Measurements from ENCODE around the gene KRTAP5-11. TPM values are rescaled to one million over a fixed set of nuclear protein-coding genes. Genes with fewer than 3 reads are reported as not detected.

KRTAP5-11 gene
- total and polyA plus RNA-seq, 5 experiments from 2014 or later, result not detected

DNA sequence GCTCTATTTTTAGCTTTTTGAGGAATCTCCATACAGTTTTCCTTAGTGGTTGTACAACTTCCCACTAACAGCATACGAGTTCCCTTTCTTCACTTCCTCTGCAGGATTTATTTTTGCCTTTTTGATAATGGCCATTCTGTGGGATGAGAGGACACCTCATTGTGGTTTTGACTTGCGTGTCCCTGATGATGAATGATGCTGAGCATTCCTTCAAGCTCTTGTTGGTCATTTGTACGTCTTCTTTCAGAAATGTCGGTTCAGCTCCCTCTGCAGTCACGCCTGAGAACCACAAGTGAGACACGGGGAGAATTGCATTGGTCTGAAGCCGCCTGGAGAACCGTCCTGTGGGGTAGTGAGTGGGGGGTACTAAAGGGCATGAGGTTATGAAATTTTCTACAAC is 19.3 kb downstream of the KRTAP5-11 start:
- ATAC-seq, result no peak
- Mint-ChIP-seq H3K36me3 (peaks cover 0 to 9% (median 0%) of the 10 kb centered on the region in 3 donors), H3K9me3 (peaks cover 0 to 11% (median 0%) of the 10 kb centered on the region in 9 donors), H3K4me3 (no peak overlapping the region), H3K4me1 (peaks cover 0 to 4% (median 2%) of the 10 kb centered on the region in 4 donors), H3K27me3 (peaks cover 38 to 70% (median 39%) of the 10 kb centered on the region in 5 donors), H3K27ac (no peak overlapping the region)
- POLR2A ChIA-PET, result no interaction called here
- peak in 1 of 10 donors; percentile 12 for DNase-seq

DNA sequence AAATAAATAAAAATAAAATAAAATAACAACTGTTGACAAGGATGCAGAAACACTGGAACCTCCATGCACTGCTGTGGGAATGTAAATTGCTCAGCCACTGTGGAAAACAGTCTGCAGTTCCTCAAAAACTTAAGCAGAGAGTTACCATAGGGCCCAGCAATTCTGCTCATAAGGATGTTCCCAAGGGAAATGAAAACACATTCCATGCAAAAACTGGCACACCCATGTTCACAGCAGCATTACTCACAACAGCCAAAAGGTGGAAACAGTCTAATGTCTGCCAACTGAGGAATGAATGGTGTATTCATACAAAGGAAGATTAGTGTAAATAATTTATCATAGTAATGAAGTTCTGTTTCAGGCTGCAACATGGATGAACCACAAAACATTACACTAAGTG is 20.6 kb downstream of the KRTAP5-11 start:
- H3K4me3 Mint-ChIP-seq, result no peak overlapping the region
- POLR2A ChIA-PET, result no interaction called here
- no peak overlapping the region for H3K27ac Mint-ChIP-seq
- peaks cover 0 to 11% (median 0%) of the 10 kb centered on the region in 9 donors for H3K9me3 Mint-ChIP-seq
- H3K27me3 Mint-ChIP-seq, result peaks cover 36 to 64% (median 40%) of the 10 kb centered on the region in 5 donors
- ATAC-seq (no peak), DNase-seq (no peak)
- peaks cover 0 to 4% (median 2%) of the 10 kb centered on the region in 4 donors for H3K4me1 Mint-ChIP-seq
- H3K36me3 Mint-ChIP-seq, result peaks cover 0 to 9% (median 0%) of the 10 kb centered on the region in 3 donors

DNA sequence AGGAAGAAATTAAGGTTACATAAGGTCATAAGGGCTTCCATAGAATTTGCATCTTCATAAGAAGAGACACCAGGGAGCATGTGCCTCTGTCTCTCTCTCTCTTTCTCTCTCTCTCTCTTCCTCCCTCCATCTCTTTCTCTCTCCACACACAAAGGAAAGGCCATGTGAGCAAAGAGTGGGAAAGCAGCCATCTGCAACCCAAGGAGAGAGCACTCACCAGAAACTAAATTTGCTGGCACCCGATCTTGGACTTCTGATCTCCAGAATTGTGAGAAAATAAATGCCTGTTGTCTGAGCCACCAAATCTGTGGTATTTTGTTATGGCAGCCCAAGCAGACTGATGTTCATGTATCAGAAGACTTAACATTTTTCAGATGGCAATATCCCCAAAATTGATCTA is 23.7 kb downstream of the KRTAP5-11 start:
- Mint-ChIP-seq H3K27ac (no peak overlapping the region), H3K27me3 (peaks cover 21 to 45% (median 28%) of the 10 kb centered on the region in 5 donors), H3K4me3 (no peak overlapping the region), H3K4me1 (peaks cover 0 to 4% (median 2%) of the 10 kb centered on the region in 4 donors), H3K9me3 (peaks cover 0 to 11% (median 0%) of the 10 kb centered on the region in 9 donors), H3K36me3 (peaks cover 0 to 9% (median 0%) of the 10 kb centered on the region in 3 donors)
- ATAC-seq, result no peak
- no peak for DNase-seq
- POLR2A ChIA-PET, result no interaction called here

DNA sequence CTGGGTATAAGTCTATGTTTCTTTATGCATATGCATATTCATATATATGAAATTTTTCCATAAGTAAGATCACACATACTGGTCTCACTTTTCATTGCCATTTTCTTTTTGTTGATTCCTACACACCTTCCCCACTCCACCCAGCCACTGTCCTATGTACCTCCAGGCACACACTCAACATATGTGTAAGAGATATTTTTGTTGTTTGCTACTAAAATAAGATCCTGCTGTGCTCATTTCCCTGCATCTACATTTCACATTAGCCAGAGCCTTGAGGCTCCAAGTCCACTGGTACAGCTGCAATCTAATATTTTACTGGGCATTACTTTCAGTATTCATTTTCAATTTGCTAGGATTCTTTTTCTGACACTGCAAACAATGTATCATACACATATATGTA is 25.4 kb downstream of the KRTAP5-11 start:
- H3K27ac Mint-ChIP-seq, result no peak overlapping the region
- no peaks in the 10 kb centered on the region for H3K4me1 Mint-ChIP-seq
- H3K4me3 Mint-ChIP-seq, result no peak overlapping the region
- peaks cover 9 to 30% (median 20%) of the 10 kb centered on the region in 5 donors for H3K27me3 Mint-ChIP-seq
- peaks cover 0 to 11% (median 0%) of the 10 kb centered on the region in 9 donors for H3K9me3 Mint-ChIP-seq
- peaks cover 0 to 9% (median 0%) of the 10 kb centered on the region in 3 donors for H3K36me3 Mint-ChIP-seq
- POLR2A ChIA-PET, result no interaction called here
- ATAC-seq (no peak), DNase-seq (no peak)

DNA sequence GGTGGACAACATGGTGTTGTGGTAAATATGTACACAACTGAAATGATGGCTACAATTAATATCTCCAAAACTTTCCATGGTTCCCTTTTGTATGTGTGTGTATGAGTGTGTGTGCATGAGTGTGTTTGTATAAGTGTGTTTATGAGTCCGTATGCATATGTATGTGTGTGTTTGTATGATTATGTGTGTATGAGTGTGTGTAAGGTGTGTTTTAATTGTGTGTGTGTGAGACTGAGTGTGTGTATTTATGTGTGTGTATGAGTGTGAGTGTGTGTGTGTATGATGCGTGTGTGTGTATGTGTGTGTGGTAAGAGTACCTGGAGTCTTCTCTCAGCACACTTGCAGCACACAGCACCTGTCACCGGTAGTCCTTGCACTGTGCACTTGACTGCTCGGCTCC is 26.7 kb downstream of the KRTAP5-11 start:
- H3K4me3 Mint-ChIP-seq, result no peak overlapping the region
- no peak for DNase-seq
- H3K4me1 Mint-ChIP-seq, result no peaks in the 10 kb centered on the region
- peaks cover 0 to 7% (median 0%) of the 10 kb centered on the region in 9 donors for H3K9me3 Mint-ChIP-seq
- peaks cover 9 to 23% (median 13%) of the 10 kb centered on the region in 5 donors for H3K27me3 Mint-ChIP-seq
- peaks cover 0 to 3% (median 0%) of the 10 kb centered on the region in 3 donors for H3K36me3 Mint-ChIP-seq
- no peak for ATAC-seq
- no peak overlapping the region for H3K27ac Mint-ChIP-seq
- POLR2A ChIA-PET, result no interaction called here

DNA sequence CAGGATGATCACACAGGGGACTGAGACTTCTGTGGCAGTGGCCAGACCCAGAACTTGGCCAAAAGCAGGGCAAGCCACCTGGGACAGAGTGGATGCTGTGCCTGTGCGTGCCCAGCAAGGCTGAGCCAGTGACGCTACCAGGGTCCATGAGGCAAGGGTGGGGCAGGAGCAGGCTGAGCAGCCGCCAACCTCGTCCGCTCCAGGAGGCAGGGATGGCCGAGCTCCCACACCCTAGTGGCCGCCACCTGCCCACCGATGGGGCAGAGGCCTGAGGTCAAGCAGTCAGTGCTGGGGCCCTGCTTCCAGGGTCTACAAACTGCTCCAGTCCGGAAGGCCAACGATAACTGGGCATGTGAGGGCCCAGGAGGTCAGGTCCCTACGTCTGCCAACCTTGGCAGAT is 27.2 kb downstream of the KRTAP5-11 start:
- Mint-ChIP-seq H3K27ac (no peak overlapping the region), H3K4me3 (no peak overlapping the region), H3K36me3 (no peaks in the 10 kb centered on the region), H3K4me1 (no peaks in the 10 kb centered on the region), H3K9me3 (peaks cover 0 to 2% (median 0%) of the 10 kb centered on the region in 9 donors), H3K27me3 (peaks cover 9 to 21% (median 11%) of the 10 kb centered on the region in 5 donors)
- ATAC-seq, result no peak
- DNase-seq, result no peak
- POLR2A ChIA-PET, result no interaction called here

DNA sequence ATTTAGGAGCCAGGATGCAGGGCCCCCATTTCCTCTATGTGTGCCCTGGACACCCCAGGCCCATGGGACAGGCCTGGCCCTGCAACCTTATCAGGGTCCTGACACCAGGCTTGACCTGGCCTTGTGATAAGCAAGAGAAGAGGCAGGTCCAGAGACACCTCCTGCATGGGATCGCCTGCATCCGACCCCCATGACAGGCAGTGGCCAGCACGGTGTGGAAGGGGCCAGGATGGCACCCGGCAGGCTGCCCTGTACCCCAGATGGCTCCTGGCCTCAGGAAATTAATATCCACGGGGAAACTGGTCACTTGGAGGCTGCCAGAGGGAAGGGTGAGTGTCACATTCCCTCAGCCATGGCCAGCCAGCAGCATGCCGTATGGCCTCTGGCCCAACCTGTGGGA is 27.7 kb downstream of the KRTAP5-11 start:
- ATAC-seq (no peak), DNase-seq (no peak)
- Mint-ChIP-seq H3K4me3 (no peak overlapping the region), H3K27me3 (peaks cover 9 to 20% (median 11%) of the 10 kb centered on the region in 5 donors), H3K4me1 (no peaks in the 10 kb centered on the region), H3K9me3 (no peaks in the 10 kb centered on the region), H3K36me3 (no peaks in the 10 kb centered on the region), H3K27ac (no peak overlapping the region)
- POLR2A ChIA-PET, result no interaction called here

DNA sequence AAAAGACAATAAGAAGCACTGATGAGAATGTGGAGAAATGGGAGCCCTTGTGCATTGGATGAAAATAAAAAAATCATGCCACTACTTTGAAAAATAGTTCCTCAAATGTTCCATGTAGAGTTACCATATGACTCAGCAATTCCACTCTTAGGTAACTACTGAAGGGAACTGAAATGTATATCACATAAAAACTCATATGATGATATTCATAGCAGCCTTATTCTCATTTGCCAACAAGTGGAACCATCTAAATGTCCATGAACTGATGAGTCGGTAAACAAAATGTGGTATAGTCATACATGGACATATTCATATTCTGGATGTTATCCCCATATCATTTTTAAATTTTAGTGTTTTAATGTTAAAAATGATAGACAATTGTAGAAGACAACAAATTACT is 31.0 kb downstream of the KRTAP5-11 start:
- POLR2A ChIA-PET, result no interaction called here

DNA sequence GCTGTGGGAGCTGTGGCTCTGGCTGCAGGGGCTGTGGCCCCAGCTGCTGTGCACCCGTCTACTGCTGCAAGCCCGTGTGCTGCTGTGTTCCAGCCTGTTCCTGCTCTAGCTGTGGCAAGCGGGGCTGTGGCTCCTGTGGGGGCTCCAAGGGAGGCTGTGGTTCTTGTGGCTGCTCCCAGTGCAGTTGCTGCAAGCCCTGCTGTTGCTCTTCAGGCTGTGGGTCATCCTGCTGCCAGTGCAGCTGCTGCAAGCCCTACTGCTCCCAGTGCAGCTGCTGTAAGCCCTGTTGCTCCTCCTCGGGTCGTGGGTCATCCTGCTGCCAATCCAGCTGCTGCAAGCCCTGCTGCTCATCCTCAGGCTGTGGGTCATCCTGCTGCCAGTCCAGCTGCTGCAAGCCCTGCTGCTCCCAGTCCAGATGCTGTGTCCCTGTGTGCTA is 33.9 kb downstream of the KRTAP5-11 start:
- Mint-ChIP-seq H3K27ac (peak overlapping the region in 1 of 10 donors; percentile 83), H3K4me3 (peak overlapping the region in 1 of 10 donors; percentile 46), H3K27me3 (peaks cover 4 to 39% (median 28%) of the 10 kb centered on the region in 5 donors), H3K9me3 (peaks cover 0 to 9% (median 0%) of the 10 kb centered on the region in 9 donors), H3K4me1 (peaks cover 7 to 16% (median 8%) of the 10 kb centered on the region in 4 donors), H3K36me3 (no peaks in the 10 kb centered on the region)
- POLR2A ChIA-PET, result no interaction called here
- DNase-seq, result no peak
- ATAC-seq, result no peak

More for the DNA sequence above, 31.0 kb downstream of the KRTAP5-11 start:
- no peaks in the 10 kb centered on the region for H3K4me1 Mint-ChIP-seq
- H3K36me3 Mint-ChIP-seq, result no peaks in the 10 kb centered on the region
- H3K27ac Mint-ChIP-seq, result no peak overlapping the region
- no peak overlapping the region for H3K4me3 Mint-ChIP-seq
- no peak for DNase-seq
- ATAC-seq, result no peak
- H3K27me3 Mint-ChIP-seq, result peaks cover 9 to 34% (median 21%) of the 10 kb centered on the region in 5 donors
- H3K9me3 Mint-ChIP-seq, result peaks cover 0 to under 1% (median 0%) of the 10 kb centered on the region in 9 donors

DNA sequence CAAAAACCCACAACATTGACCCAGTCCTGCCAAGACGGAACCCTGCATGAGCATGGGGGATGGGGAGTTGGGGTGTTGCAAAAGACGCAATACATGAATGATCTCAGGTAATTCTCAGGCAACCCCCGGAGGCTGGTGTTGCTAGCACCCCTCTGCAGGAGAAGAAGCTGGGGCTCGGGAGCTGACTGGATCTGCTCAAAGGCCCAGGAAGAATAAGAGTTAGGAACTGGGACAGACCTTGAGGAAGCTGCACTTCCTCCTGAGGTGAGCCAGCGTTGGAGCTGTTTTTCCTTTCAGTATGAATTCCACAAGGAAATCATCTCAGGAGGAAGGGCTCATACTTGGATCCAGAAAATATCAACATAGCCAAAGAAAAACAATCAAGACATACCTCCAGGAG is 34.6 kb downstream of the KRTAP5-11 start, which contains the start of gene KRTAP5-9:
KRTAP5-9 (plus strand) TSS at position 301 of the 400 bp plus-strand sequence. CDS start 238 bp downstream, outside the sequence.
- peaks cover 11 to 22% (median 14%) of the 10 kb centered on the region in 4 donors for H3K4me1 Mint-ChIP-seq
- H3K27me3 Mint-ChIP-seq, result peaks cover 4 to 39% (median 26%) of the 10 kb centered on the region in 5 donors
- peaks cover 0 to 9% (median 0%) of the 10 kb centered on the region in 9 donors for H3K9me3 Mint-ChIP-seq
- POLR2A ChIA-PET, result no interaction called here
- peak within 1 kb of the TSS in 1 of 10 donors; percentile 46 for H3K4me3 Mint-ChIP-seq
- H3K36me3 Mint-ChIP-seq, result no peaks in the 10 kb centered on the region
- DNase-seq (no peak), ATAC-seq (no peak)
- H3K27ac Mint-ChIP-seq, result peak within 1 kb of the TSS in 2 of 10 donors; percentile 5 to 83

DNA sequence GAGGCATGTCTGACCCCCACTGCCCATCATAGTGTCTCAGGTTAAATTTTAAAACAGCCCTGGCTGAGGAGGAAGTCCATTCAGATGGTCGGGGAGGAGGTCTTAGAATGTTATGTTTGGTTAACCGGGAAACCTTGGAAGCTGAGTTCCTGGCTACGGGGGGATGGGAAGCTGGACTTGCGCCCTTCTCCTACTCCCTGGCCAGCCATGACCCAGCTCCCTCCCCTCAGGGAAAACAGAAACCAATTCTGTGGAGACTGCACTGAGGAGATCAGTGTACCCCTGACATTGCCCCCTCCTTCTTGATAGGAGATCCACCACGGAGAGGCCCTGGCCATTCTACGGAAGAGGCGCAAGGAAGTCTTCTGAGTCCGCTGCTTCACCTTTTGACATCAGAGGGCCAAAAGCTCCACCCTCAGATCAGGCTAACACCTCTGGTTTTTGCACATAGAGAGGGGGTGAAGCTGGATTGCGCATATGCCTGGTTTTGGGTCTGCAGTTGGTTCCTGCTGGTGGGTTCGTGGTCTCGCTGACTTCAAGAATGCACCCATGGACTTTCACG is 37.2 kb downstream of the KRTAP5-11 start:
- Mint-ChIP-seq H3K36me3 (peaks cover 0 to 3% (median 0%) of the 10 kb centered on the region in 3 donors), H3K27me3 (peaks cover 8 to 39% (median 26%) of the 10 kb centered on the region in 5 donors), H3K27ac (no peak overlapping the region), H3K4me3 (no peak overlapping the region), H3K4me1 (peaks cover 14 to 24% (median 15%) of the 10 kb centered on the region in 4 donors), H3K9me3 (peaks cover 0 to 18% (median 5%) of the 10 kb centered on the region in 9 donors)
- POLR2A ChIA-PET, result no interaction called here
- DNase-seq, result no peak
- ATAC-seq, result no peak

DNA sequence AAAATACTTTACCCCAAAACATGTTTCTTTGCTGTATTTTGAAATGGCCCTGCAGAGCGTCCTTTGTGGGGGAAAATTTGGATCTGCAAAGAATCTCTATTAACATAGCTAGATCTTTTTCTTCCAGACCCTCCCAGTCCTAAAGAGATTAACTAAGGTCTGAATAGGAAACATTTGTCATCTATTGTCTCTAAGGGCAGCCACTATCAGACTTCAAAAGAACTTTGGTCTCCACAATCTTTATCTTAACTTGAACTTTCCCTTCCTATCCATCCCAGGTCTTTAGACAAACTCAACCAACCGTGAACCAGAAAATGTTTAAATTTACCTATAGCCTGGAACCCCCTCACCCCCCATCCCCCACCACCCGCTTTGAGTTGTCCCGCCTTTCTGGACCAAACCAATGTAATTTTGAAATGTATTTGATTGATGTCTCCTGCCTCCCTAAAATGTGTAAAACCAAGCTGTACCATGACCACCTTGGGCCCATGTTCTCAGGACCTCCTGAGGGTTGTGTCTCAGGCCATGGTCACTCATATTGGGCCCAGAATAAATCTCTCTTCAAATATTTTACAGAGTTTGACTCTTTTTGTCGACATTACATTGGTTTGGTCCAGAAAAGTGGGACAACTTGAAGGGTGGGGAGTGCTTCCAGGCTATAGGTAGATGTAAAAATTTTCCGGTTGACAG is 38.0 kb downstream of the KRTAP5-11 start:
- Mint-ChIP-seq H3K4me3 (peak overlapping the region in 1 of 10 donors; percentile 4), H3K27ac (peak overlapping the region in 1 of 10 donors; percentile 18), H3K27me3 (peaks cover 8 to 34% (median 24%) of the 10 kb centered on the region in 5 donors), H3K9me3 (peaks cover 0 to 21% (median 5%) of the 10 kb centered on the region in 9 donors), H3K36me3 (peaks cover 0 to 3% (median 0%) of the 10 kb centered on the region in 3 donors), H3K4me1 (peaks cover 14 to 24% (median 15%) of the 10 kb centered on the region in 4 donors)
- POLR2A ChIA-PET, result no interaction called here
- DNase-seq (no peak), ATAC-seq (no peak)

DNA sequence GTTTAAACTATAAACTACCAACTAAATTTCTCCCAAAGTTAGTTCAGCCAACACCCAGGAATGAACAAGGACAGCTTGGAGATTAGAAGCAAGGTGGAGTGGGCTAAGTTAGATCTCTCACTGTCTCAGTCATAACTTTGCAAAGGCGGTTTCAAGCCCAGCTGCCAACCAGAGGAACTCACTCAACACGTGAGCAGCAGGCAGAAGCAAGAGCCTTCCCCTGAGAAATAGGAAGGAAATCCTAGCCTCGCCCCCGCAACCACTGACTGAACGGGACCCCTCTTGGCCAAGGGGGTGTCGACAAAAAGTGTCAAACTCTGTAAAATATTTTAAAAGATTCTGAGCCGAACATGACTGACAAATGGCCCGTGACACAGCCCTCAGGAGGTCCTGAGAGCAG is 38.8 kb downstream of the KRTAP5-11 start:
- Mint-ChIP-seq H3K36me3 (peaks cover 0 to 3% (median 0%) of the 10 kb centered on the region in 3 donors), H3K27ac (peak overlapping the region in 2 of 10 donors; percentile 12 to 18), H3K4me3 (no peak overlapping the region), H3K9me3 (peaks cover 0 to 21% (median 5%) of the 10 kb centered on the region in 9 donors), H3K4me1 (peaks cover 14 to 24% (median 15%) of the 10 kb centered on the region in 4 donors), H3K27me3 (peaks cover 4 to 26% (median 17%) of the 10 kb centered on the region in 5 donors)
- peak in 1 of 10 donors; percentile 15 for DNase-seq
- ATAC-seq, result peak in 1 of 2 donors; percentile 65
- POLR2A ChIA-PET, result no interaction called here

Measured in naive thymus-derived CD8-positive, alpha-beta T cell (primary cell).